ENCODE measurements around the gene PEX3. TPM values are rescaled to one million over a fixed set of nuclear protein-coding genes. Genes with fewer than 3 reads are reported as not detected.
"Not testable (repeated sequence)": the region's sequence is repeated elsewhere in the genome, so short reads cannot be mapped to it uniquely, and the experiment has no call there.

Gene PEX3
- total RNA-seq, 1 donor = 20.6 TPM

DNA sequence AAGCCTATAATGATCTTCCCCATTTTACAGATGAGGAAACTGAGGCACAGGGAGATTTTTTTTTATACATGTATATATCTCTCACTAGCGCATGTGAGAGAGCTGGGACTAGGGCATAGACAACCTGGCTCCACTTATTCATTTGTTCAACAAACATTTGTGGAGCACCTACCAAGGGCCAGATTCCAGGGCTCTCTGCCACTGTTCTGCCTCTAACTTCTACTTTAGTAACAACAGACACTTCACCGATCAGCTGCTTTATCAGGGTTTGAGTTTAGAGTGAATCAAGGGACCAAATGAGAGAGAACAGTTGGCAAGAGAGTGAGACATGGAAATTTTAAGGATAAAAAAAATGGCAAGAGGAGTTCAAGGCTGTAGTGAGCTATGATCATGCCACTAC lies 7.5 kb upstream of the PEX3 start:
- H3K4me3 ChIP-seq (ENCODE audit: low read depth, low read length) = no peak overlapping the region

DNA sequence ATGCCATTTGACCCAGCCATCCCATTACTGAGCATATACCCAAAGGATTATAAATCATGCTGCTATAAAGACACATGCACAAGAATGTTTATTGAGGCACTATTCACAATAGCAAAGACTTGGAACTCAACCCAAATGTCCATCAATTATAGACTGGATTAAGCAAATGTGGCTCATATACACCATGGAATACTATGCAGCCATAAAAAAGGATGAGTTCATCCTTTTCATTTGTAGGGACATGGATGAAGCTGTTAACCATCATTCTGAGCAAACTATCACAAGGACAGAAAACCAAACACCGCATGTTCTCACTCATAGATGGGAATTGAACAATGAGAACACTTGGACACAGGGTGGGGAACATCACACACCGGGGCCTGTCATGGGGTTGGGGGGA lies 2.7 kb upstream of the PEX3 start:
- not testable (repeated sequence) for H3K4me3 ChIP-seq (ENCODE audit: low read depth, low read length); DNase-seq (ENCODE audit: low read depth)

More for the DNA sequence above, 7.5 kb upstream of the PEX3 start:
- TF ChIP-seq CTCF (IDR thresholded peaks at IDR 0.05; ENCODE audit: insufficient read depth, low read length) = no peak
- no peak for DNase-seq (ENCODE audit: low read depth)

DNA sequence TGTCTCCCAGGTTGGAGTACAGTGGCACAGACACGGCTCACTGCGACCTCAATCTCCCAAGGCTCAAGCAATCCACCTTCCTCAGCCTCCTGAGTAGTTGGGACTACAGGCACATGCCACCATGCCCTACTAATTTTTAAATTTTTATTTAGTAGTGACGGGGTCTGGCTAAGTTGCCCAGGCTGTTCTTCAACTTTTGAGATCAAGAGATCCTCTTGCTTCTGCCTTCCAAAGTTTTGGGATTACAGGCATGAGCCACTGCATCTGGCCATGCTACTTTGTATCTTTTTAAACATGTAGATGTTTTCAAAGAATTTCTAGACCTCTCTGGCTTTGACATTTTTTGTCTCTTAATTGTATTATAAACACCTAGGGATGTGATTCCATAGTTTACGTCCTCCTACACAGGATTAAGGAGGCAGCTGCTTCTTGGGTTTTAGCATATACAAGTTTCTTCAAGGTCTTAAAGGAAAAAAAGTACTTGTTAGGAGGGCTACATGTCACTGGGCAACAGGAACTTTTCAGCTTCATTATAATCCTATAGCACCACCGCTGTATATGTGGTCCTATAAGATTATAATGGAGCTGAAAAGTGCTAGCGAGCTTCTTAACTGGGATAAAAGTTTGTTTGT lies 1.4 kb upstream of the PEX3 start:
- no peak for TF ChIP-seq CTCF (IDR thresholded peaks at IDR 0.05; ENCODE audit: insufficient read depth, low read length)
- H3K4me3 ChIP-seq (ENCODE audit: low read depth, low read length) = peak overlapping the region; percentile 98
- DNase-seq (ENCODE audit: low read depth) = no peak

DNA sequence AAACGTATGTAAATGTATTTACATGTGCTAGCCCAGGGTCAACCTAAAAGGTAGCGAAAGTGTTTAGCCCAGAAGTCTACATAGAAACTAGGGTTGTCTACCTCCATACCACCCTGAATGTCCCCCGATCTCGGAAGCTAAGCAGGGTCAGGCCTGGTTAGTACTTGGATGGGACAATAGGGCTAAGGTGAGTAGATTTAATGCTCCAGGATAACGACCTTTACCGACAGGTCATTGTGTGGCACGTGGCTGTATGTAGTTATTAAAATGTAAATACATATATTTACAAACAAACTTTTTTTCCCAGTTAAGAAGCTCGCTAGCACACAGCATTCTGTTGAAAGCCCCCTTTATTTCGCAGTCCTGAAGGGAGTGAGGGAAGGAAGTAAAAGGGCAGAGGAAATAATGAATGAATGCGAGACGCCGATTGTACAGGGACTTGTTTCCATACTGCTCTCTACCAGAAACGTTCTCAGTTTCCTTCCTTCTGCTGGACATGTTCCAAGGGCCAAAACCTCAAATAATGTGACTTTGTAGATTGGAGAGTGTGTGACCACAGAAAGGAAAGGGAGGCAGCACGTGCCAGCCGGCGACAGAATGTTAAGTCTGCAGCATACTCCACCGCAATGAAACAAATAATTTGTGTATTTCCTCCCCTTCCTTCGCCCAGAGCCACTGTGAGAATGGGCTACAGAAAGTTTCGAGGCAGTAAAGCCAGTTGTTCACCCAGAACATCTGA lies 722 bp upstream of the PEX3 start:
- DNase-seq (ENCODE audit: low read depth) = peak; percentile 38
- no peak for TF ChIP-seq CTCF (IDR thresholded peaks at IDR 0.05; ENCODE audit: insufficient read depth, low read length)
- H3K4me3 ChIP-seq (ENCODE audit: low read depth, low read length) = peak overlapping the region; percentile 98

DNA sequence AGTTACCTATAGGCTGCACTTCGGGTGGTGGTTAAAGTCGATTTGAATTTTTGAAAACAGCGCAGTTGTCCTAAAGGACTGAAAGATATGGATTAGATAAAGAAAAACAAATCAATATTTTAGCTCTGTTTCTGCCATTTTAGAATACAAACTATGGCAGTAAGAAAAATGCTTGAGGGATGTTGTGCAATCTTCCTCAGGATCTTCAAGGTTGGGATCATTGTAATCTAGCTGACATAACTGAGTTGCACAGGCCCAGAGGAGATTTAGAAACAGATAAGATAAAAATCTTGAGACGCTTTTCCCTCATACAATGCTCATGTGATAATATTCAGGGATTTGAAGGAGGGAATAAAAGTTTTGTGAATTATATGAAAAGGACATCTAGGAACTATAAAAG lies 926 bp downstream of the PEX3 start:
- peak; percentile 30 for DNase-seq (ENCODE audit: low read depth)
- peak overlapping the region; percentile 98 for H3K4me3 ChIP-seq (ENCODE audit: low read depth, low read length)
- no peak for TF ChIP-seq CTCF (IDR thresholded peaks at IDR 0.05; ENCODE audit: insufficient read depth, low read length)

DNA sequence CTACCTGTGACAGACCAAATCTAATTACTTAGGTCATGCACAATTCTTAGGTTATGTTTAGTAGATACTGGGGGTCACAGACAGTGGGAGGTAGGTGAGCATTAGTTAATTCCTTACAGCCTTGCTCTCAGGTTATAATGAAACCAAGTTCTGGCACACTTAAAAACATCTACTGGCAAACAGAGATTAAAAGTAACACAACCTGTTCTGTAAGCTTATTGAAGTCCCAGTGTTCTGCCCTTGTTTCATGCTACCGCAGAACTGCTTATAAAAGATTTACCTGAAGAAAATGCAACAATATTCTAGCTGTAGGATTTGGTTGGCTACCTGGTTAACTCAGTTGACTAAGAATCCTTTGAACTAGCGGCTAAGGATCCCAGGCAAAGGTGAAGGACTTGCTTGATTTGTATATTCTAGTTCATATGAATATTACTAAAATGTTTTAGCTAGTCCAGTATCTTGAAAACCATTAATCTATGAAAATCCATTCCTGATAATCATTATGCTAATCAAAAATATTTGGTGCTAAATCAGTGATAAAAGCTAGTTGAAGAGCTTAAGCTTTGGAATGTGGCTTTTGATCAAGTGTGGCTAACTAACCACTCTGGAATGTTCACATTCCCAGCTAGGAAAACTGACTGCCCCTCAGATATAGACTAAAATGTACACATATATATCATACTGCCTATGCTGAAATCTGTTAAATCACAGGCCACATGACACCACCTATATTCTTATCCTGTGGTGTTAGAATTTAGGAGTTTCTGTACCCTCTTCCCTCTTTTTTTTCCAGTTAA lies 7.2 kb downstream of the PEX3 start:
- no peak for TF ChIP-seq CTCF (IDR thresholded peaks at IDR 0.05; ENCODE audit: insufficient read depth, low read length)
- peak; percentile 19 for DNase-seq (ENCODE audit: low read depth)
- H3K4me3 ChIP-seq (ENCODE audit: low read depth, low read length) = no peak overlapping the region

GRCh38 chr6:143465546-143465945 lies 14.9 kb downstream of the PEX3 start:
- peak; percentile 29 for DNase-seq (ENCODE audit: low read depth)
- H3K4me3 ChIP-seq (ENCODE audit: low read depth, low read length) = no peak overlapping the region
- no peak for TF ChIP-seq CTCF (IDR thresholded peaks at IDR 0.05; ENCODE audit: insufficient read depth, low read length)
